ENCODE data around the gene RBM45.

DNA sequence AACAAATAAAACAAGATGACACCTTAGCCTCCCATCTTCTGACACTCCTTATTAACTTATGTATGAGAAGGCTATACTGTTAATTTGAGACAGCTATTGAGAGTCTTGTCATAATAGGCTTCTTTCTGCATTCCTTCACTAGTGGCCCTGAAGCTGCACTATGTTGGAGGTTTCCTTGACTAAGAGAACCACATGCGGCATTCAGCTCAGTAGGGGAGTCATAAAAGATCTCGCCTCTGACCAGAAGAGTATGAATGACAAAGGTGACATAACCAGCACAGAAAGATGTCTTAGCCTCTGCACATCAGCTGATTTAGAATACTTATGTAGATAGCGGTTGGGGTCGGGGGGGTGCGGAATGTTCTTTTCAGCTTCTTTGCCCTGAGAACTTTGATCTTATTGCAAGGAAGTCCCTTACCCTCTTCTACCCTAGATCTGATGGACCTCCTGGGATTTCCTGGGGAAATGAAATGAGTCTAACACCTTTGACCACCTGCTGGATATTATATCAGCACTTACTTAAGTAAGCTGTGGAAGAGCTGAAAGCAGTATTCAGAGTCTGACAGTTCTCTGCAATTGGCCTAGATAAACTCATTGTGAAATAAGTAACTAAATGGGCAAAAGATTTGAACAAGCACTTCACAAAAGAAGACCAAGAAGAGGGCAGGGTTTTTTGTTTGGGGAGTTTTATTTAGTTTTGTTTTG, 24.2 kb downstream of the RBM45 start:
- TF ChIP-seq EZH2 (IDR thresholded peaks at IDR 0.05; ENCODE audit: borderline replicate concordance) = no peak
- TF ChIP-seq, protein P1, sequence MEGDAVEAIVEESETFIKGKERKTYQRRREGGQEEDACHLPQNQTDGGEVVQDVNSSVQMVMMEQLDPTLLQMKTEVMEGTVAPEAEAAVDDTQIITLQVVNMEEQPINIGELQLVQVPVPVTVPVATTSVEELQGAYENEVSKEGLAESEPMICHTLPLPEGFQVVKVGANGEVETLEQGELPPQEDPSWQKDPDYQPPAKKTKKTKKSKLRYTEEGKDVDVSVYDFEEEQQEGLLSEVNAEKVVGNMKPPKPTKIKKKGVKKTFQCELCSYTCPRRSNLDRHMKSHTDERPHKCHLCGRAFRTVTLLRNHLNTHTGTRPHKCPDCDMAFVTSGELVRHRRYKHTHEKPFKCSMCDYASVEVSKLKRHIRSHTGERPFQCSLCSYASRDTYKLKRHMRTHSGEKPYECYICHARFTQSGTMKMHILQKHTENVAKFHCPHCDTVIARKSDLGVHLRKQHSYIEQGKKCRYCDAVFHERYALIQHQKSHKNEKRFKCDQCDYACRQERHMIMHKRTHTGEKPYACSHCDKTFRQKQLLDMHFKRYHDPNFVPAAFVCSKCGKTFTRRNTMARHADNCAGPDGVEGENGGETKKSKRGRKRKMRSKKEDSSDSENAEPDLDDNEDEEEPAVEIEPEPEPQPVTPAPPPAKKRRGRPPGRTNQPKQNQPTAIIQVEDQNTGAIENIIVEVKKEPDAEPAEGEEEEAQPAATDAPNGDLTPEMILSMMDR (IDR thresholded peaks at IDR 0.05; ENCODE audit: poor library complexity) = no peak

Measured in hepatocyte (in vitro differentiated cells).